NCI-H82 treated with DMSO at 0.1 percent for 48 hours (cell line): ENCODE data around the gene SHCBP1.
A peak's percentile ranks its signal among the peaks of the same experiment; 100 is the strongest.
"Not testable (repeated sequence)": the region's sequence is repeated elsewhere in the genome, so short reads cannot be mapped to it uniquely, and the experiment has no call there.

ENCODE experiments used
- DNase-seq: peaks from one replicate; lab custom pipeline; 2025; ENCODE audit not compliant: unreplicated experiment; lab: John Stamatoyannopoulos, UW

SHCBP1 gene

GRCh38 chr16:46621006-46621933, at the start of gene SHCBP1:
Gene SHCBP1 (minus strand): TSS chr16:46621379. CDS start chr16:46621359, 20 bp downstream.
- peak; percentile 68 for DNase-seq

- DNase-seq: no peak
Observed at GRCh38 chr16:46662123-46662522, 40.9 kb upstream of the SHCBP1 start.

- DNase-seq: no peak
Observed at GRCh38 chr16:46658925-46659324, 37.7 kb upstream of the SHCBP1 start.

DNA sequence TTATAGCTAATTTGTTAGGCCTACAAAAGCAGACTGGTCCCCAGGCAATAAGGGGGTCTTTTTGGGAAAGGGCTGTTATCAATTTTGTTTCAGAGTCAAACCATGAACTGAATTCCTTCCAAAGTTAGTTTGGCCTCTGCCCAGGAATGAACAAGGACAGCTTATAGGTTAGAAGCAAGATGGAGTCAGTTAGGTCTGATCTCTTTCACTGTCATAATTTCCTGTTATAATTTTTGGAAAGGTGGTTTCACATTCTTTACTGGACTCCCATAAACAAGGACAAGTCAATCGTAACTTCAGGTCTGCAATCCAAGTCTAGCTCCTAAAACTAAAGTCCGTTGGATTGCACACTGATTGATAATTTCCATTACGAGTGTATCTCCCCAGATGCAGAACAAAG, 30.1 kb upstream of the SHCBP1 start:
- no peak for DNase-seq

DNA sequence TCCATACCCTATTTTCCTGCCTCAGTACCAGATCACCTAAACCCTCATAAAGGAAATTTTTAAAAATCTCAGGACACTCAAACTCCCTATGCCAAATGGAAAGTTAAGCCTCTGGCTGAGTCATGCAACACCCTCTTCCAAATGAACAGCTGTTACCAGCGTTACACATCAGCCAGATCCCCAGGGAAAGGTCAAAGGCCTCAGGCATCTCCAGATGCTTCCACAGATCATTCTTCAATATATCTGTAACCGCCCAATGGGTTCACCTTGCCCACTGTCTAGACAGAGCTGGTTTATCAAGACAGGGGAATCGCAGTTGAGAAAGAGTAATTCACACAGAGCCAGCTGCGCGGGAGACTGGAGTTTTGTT, 29.1 kb upstream of the SHCBP1 start:
- no peak for DNase-seq

- no peak for DNase-seq
Observed at GRCh38 chr16:46649588-46650253, 28.5 kb upstream of the SHCBP1 start.

GRCh38 chr16:46648656-46649055, 27.5 kb upstream of the SHCBP1 start:
- DNase-seq: no peak

DNA sequence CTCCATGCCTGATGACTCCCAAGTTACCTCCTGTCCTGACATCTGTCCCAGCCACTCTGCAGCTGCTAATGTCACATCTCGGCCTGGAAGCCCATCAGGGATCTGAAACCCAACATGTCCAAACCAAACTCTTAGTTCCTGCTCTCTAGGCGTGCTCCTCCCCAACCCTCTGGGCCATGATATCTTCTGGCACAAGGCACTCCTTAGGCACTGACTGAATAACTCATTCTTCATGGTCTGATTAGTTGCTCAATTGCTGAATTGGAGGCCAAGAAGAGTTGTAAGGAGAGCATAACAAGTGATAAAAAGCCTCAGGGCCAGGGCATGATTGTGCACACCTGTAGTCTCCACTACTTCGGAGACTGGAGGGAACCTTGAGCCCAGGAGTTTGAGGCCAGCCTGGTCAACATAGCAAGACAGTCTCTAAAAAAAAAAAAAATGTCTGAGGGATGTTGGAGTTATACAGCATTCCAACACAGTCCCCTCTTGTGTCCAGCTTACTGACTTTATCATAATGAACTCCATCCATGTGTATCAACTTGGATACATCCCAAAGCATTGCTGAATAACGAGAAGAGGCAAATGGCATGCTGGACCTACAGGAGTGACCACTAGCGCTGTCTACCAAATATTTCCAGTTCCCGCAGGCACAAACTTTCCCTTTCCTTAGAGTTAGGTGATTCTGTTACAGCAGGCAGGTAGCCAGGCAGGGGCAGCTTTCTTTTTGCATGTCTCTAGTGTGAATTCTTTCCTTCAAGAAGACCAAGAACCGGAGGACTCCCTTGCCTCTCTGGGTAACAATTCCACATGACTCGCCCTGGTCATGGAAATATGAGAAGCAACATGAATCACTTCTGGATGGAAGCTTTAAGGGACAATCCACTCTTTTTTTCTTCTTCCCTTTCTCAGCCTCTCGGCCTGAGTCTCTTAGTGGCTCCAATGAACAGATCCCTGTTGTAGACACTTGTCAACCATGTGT, 18.1 kb upstream of the SHCBP1 start:
- DNase-seq: no peak

GRCh38 chr16:46632778-46633733, 11.9 kb upstream of the SHCBP1 start:
- DNase-seq: no peak

DNA sequence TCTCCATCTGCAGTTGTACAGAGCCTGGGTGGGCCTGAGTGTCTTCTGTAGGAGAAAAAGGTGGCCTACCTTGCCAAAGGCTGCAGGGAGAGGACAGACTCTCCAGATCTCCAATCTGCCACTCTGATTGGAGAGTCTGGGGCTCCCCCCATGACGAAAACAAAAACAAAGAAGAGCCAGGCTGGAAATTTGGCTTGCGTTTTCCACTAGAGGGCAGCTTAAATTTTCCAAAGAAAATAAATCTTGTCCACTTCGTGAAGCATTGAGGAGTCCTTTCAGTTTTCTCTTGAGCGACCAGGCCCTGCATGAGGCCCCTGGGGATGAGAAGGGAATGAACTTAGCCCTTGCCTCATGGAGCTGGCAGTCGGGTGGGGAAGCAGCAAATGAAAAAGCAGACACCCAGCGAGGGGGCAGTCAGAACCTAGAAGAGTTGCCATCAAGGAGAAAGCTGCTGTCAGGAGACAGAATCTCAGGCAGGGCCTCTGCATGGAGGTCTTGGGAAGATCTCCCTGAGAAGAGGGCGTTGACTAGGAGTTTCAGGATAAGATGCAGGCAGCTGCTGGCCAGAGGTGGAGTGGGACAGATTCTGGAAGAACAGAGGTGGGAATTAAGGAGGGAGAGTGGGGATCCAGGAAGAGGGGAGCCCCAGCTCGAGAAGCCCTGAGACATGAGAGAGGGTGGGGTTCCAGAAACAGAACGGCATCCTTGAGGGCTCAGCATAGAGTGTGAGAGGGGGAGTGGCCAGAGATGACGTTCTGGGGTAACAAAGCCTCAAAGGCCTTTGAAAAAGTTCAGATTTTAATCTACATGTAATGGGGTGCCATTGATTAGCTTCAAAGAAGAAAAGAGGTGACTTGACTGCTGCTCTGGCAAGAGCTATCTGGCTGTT, 8.4 kb upstream of the SHCBP1 start:
- peak; percentile 3 for DNase-seq

DNA sequence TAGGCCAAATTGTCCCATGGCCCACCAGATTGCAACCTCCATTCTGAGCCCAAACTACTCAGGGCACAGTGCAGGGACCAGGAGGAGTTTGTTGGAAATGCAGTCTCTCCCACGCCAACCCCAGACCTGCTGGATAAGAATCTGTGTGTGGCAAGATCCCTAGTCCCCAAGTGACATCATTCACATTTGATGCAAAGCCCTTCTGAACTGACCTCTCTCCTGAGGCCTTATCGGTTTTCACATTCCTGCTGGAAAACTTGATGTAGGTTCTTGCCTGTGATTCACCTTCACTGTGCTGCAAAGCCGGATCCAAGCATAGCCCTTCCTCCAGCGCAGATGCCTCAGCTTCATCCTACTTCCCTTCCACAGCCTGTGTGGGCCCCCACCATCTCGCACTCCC, 6.6 kb upstream of the SHCBP1 start:
- no peak for DNase-seq

DNA sequence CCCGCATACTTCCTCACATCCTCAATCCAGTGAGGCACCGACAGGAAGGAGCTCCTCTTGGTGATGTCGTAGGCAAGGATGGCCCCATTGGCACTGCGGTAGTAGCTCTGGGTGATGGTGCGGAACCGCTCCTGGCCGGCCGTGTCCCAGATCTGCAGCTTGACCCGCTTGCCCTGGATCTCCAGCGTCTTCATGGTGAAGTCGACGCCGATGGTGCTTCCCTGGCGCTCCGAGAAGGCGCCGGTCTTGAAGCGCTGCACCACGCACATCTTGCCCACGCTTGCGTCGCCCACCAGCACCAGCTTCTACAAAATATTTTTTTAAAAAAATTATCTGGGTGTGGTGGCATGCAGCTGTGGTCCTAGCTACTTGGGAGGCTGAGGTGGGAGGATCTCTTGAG, 5.5 kb upstream of the SHCBP1 start:
- not testable (repeated sequence) for DNase-seq

GRCh38 chr16:46624862-46625261, 3.7 kb upstream of the SHCBP1 start:
- not testable (repeated sequence) for DNase-seq

DNA sequence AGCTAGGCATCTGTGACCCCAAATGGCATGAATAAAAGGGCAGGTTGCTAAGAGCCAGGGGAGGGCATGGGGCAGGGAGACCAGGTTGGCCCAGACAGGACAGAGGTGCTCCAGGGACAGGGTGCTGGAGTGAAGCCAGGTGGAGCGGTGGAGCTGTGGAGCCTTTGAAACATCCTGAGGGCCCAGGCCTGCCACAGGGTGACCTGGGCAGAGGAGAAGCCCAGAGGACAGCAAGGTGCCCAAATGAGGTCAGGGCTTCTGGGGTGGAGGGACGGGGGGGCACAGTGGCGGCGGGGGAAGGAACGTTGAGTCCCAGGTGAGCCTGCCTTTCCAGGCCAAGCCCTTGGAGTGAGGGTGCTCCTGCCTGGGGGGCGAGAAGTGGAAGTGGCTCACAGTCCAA, 2.5 kb upstream of the SHCBP1 start:
- DNase-seq: not testable (repeated sequence)

- DNase-seq: not testable (repeated sequence)
Observed at GRCh38 chr16:46623246-46623645, 2.1 kb upstream of the SHCBP1 start.

DNA sequence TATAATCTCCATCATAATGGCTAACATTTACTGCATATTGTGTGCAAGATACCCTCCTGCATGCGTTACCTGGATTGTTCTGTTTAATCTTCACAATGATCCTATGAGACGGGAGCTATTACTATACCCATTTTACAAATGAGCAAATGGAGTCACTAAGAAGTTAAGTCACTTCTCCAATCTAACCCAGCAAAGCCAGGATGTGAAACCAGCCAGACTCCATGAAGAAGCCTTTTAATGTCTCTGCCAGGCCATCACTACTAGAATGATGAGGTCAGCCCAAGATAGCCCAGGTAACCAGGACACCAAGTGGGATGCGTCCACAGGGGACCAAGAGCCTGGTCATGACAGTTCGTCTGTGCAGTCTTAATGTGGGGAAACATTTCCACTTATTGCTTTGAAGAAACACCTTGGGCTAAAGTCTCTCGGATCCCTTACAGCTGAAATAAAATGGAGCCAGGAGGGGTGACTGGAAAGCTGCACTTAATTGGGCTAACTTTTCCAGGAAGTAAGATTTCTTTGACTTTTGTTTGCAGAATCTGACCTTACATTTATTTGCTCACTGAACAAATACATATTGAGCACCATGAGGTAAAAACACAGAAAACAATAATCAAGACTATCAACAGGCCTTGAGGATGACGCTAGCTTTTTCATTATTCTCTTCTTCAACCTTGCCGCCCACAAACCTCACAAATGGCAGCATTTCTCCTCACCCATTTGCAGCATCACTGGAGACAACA, 926 bp upstream of the SHCBP1 start:
- DNase-seq: no peak

DNA sequence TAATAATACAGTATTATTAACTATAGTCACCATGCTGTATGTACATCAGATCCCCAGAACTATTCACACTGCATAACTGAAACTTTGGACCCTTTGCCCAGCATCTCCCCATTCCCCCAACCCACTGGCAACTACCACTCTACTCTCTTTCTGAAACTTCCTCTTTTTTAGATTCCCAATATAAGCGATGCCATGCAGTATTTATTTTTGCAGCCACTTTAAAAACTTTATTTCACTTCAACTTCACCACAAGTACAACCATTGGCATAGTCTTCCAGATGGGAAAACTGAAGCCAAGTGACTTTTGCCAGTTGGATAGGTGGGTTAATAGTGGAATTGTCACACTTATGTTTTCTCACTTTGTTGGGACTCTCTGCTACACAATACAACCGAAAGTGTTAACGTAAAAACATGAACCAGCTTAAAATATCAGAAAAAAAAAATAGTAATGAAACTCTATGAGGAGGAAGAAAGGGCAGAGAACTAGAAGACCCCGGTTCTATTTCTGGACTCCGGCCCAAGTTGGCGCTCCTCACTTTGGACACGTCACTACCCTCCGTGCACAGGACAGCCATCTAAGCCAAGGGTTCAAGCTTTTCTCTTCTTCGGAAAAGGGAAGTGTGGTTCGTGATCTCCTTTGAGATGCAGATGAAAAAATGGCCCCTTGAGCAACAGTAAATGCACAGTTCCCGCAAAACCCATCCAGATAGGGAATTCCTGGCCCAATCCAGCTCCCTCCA, 743 bp downstream of the SHCBP1 start:
- DNase-seq: no peak

- no peak for DNase-seq
Observed at GRCh38 chr16:46618516-46618915, 2.7 kb downstream of the SHCBP1 start.
